ENCODE data around the gene MAGEF1. TPM values are rescaled to one million over a fixed set of nuclear protein-coding genes. Genes with fewer than 3 reads are reported as not detected.

The MAGEF1 gene
- total RNA-seq, 2 experiments from 2014 or later, result 5.8 to 6.1 TPM

- ChIA-PET CTCF (no interaction called here), POLR2A (no interaction called here)
- DNase-seq, result no peak
- H3K27ac ChIP-seq (ENCODE audit: low read depth in 1 of 2, low read length in 2 of 2), result no peak overlapping the region
- H3K4me1 ChIP-seq (ENCODE audit: insufficient read depth, low read length), result peaks cover under 1% of the 10 kb centered on the region
- ATAC-seq (ENCODE audit: poor library complexity), result no peak
- peaks cover 6% of the 10 kb centered on the region for H3K4me1 Mint-ChIP-seq (ENCODE audit: low read depth)
- H3K9me3 Mint-ChIP-seq, result no peaks in the 10 kb centered on the region
- no peaks in the 10 kb centered on the region for H3K27me3 Mint-ChIP-seq
- no peaks in the 10 kb centered on the region for H3K36me3 Mint-ChIP-seq (ENCODE audit: low read depth)
- intact Hi-C loops (cut with DNase I, micrococcal nuclease), result no loop called here
- no peak overlapping the region for H3K4me3 ChIP-seq (ENCODE audit: low read length)
- H3K27me3 ChIP-seq (ENCODE audit: control insufficient read depth in 1 of 2, insufficient read depth in 2 of 2, low read length in 2 of 2), result no peaks in the 10 kb centered on the region
- H3K4me3 Mint-ChIP-seq, result no peak overlapping the region
- TF ChIP-seq CTCF (IDR thresholded peaks at IDR 0.05), result no peak
- no peaks in the 10 kb centered on the region for H3K36me3 ChIP-seq (ENCODE audit: insufficient read depth, low read length)
- no peak overlapping the region for H3K27ac Mint-ChIP-seq
- H3K9me3 ChIP-seq (ENCODE audit: control insufficient read depth in 1 of 2, insufficient read depth in 1 of 2, low read length in 2 of 2), result no peaks in the 10 kb centered on the region
These were observed 5.6 kb upstream of the MAGEF1 start for GRCh38 chr3:184717399-184717983.

GRCh38 chr3:184716622-184717398, 4.9 kb upstream of the MAGEF1 start:
- H3K36me3 Mint-ChIP-seq (ENCODE audit: low read depth), result no peaks in the 10 kb centered on the region
- Histone ChIP-seq H3K4me3 (ENCODE audit: low read length) (no peak overlapping the region), H3K9me3 (ENCODE audit: control insufficient read depth in 1 of 2, insufficient read depth in 1 of 2, low read length in 2 of 2) (no peaks in the 10 kb centered on the region), H3K27ac (ENCODE audit: low read depth in 1 of 2, low read length in 2 of 2) (no peak overlapping the region), H3K36me3 (ENCODE audit: insufficient read depth, low read length) (no peaks in the 10 kb centered on the region), H3K4me1 (ENCODE audit: insufficient read depth, low read length) (peaks cover 6% of the 10 kb centered on the region), H3K27me3 (ENCODE audit: control insufficient read depth in 1 of 2, insufficient read depth in 2 of 2, low read length in 2 of 2) (no peaks in the 10 kb centered on the region)
- peak in 1 of 14 experiments; percentile 12 for DNase-seq
- ATAC-seq (ENCODE audit: poor library complexity), result no peak
- H3K4me3 Mint-ChIP-seq, result no peak overlapping the region
- peaks cover 12% of the 10 kb centered on the region for H3K4me1 Mint-ChIP-seq (ENCODE audit: low read depth)
- ChIA-PET POLR2A (no interaction called here), CTCF (no interaction called here)
- H3K27me3 Mint-ChIP-seq, result no peaks in the 10 kb centered on the region
- intact Hi-C loops (cut with DNase I, micrococcal nuclease), result no loop called here
- no peaks in the 10 kb centered on the region for H3K9me3 Mint-ChIP-seq
- TF ChIP-seq CTCF (IDR thresholded peaks at IDR 0.05), result no peak
- H3K27ac Mint-ChIP-seq, result no peak overlapping the region

- H3K36me3 ChIP-seq (ENCODE audit: insufficient read depth, low read length), result no peaks in the 10 kb centered on the region
- Mint-ChIP-seq H3K36me3 (ENCODE audit: low read depth) (no peaks in the 10 kb centered on the region), H3K27ac (no peak overlapping the region), H3K4me3 (no peak overlapping the region), H3K4me1 (ENCODE audit: low read depth) (peaks cover 15% of the 10 kb centered on the region), H3K9me3 (no peaks in the 10 kb centered on the region), H3K27me3 (no peaks in the 10 kb centered on the region)
- ChIA-PET CTCF (no interaction called here), POLR2A (no interaction called here)
- H3K4me1 ChIP-seq (ENCODE audit: insufficient read depth, low read length), result peaks cover 12% of the 10 kb centered on the region
- no peak overlapping the region for H3K27ac ChIP-seq (ENCODE audit: low read depth in 1 of 2, low read length in 2 of 2)
- no peak for ATAC-seq (ENCODE audit: poor library complexity)
- intact Hi-C loops (cut with DNase I, micrococcal nuclease), result no loop called here
- no peaks in the 10 kb centered on the region for H3K27me3 ChIP-seq (ENCODE audit: control insufficient read depth in 1 of 2, insufficient read depth in 2 of 2, low read length in 2 of 2)
- no peak for DNase-seq
- no peak for TF ChIP-seq CTCF (IDR thresholded peaks at IDR 0.05)
- no peaks in the 10 kb centered on the region for H3K9me3 ChIP-seq (ENCODE audit: control insufficient read depth in 1 of 2, insufficient read depth in 1 of 2, low read length in 2 of 2)
- no peak overlapping the region for H3K4me3 ChIP-seq (ENCODE audit: low read length)
These were observed 4.2 kb upstream of the MAGEF1 start for GRCh38 chr3:184715943-184716621.
